SU-DHL-6 (cell line): ENCODE results near the gene USP31.

ENCODE experiments used
- EZH2phosphoT487 ChIP-seq: fragments of 200-600 bp; sonication (generic), shearing (Covaris generic); conservative IDR thresholded peaks from 2 replicates; pipeline ENCODE4 v1.6.1; 2018; ENCODE audit warnings: mild to moderate bottlenecking, antibody characterized with exemption, low read length, moderate library complexity, mixed read lengths
- TF ChIP-seq, protein P1 (sequence below): fragments of 200-600 bp; sonication (generic); IDR thresholded peaks from one replicate; pipeline ENCODE4 v1.5.1; 2017; ENCODE audit warnings: antibody characterized with exemption, mild to moderate bottlenecking, low read length, moderate library complexity; ENCODE audit not compliant: insufficient read depth, poor library complexity, severe bottlenecking

DNA sequence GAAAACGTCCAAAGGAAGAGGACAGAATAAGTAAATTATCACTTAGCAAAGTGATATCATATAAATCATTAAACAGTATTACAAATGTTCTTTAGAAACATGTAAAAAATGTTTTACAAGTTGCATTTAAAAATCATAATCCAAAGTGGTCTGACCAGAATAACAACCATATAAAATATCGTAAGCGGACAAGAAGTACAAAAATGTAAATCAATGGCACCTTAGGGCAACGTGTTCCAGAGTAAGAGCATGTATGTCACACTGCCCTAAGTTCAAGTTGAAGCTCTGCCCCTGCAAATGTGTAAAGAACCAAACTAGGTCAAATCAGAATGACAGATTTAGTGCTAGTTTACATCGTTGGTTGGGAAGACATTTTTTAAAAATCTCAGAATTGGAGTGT is 11.4 kb downstream of the USP31 start:
- TF ChIP-seq, protein P1, sequence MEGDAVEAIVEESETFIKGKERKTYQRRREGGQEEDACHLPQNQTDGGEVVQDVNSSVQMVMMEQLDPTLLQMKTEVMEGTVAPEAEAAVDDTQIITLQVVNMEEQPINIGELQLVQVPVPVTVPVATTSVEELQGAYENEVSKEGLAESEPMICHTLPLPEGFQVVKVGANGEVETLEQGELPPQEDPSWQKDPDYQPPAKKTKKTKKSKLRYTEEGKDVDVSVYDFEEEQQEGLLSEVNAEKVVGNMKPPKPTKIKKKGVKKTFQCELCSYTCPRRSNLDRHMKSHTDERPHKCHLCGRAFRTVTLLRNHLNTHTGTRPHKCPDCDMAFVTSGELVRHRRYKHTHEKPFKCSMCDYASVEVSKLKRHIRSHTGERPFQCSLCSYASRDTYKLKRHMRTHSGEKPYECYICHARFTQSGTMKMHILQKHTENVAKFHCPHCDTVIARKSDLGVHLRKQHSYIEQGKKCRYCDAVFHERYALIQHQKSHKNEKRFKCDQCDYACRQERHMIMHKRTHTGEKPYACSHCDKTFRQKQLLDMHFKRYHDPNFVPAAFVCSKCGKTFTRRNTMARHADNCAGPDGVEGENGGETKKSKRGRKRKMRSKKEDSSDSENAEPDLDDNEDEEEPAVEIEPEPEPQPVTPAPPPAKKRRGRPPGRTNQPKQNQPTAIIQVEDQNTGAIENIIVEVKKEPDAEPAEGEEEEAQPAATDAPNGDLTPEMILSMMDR, result no peak
- no peak for TF ChIP-seq EZH2phosphoT487
